Fibroblast of skin of scalp (primary cell): ENCODE results near the gene ID2. TPM values are rescaled to one million over a fixed set of nuclear protein-coding genes. Genes with fewer than 3 reads are reported as not detected.
A peak's percentile ranks its signal among the peaks of the same experiment; 100 is the strongest.

ENCODE experiments used
- DNase-seq: peaks from one replicate; pipeline ENCODE4 v3.0.0-alpha.2; 2013
- polyA plus RNA-seq, 2 experiments: library from polyadenylated mRNA; unstranded; fragments of 120-200 nt; gene quantifications; one replicate each; pipeline ENCODE4 v1.2.1, GENCODE V29; 2013; ENCODE audit not compliant: insufficient read length in 2 of 2

The ID2 gene
- 162 TPM for polyA plus RNA-seq (2013, experiment 1 of 2; ENCODE audit: insufficient read length)
- polyA plus RNA-seq (2013, experiment 2 of 2; ENCODE audit: insufficient read length): 165 TPM

- DNase-seq: peak; percentile 100
Measured at GRCh38 chr2:8681786-8682692, at the start of gene ID2. Gene ID2, plus strand, starts transcription at chr2:8682056. Its CDS starts 110 bp downstream, at chr2:8682166.

DNA sequence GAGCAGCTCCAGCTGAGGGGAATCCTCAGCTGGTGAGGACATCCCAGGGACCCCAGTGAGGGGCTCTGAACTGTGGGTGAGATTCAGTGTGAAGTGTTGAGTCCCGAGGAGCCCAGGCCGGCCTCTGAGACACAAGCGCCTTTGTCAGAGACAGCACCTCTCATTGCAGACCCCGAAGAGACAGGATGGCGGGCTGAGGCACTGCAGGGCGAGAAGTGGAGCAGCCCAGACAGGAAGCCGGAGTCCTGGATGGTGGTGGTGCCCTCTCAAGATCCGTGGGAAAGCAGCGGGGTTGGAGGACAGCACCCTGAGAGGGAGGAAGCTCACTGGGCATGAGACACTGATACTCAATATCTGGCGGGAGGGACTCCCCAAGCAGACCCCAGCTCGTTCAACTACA is 49.1 kb upstream of the ID2 start:
- no peak for DNase-seq

DNA sequence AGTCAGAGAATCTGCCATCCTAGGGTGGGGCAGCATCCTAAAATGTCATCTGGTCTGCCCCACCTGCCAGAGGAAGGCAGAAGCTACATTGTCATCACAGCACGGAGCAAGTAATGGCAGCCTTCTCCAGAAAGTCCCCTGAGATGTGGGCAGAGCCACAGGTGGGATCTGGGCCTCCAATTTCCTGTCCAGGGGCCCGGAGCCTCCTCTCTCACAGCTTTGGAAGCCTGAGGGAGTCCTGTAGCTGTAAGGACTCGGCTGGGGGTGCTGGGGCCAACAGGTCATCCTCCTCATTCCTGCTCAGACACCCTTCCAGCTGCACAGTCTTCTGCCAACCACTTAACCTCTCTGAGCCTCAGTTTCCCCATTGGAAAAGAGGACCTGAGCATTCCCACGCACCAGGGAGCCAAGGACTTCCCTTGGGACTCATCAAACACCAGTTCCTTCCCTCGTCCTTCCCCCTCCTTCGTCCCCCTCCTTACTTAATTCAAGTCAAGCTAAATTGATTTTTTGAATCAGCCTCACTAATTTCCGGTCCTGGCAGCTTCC is 48.6 kb upstream of the ID2 start:
- no peak for DNase-seq

GRCh38 chr2:8633735-8634313 is 48.0 kb upstream of the ID2 start:
- DNase-seq: peak; percentile 96

DNA sequence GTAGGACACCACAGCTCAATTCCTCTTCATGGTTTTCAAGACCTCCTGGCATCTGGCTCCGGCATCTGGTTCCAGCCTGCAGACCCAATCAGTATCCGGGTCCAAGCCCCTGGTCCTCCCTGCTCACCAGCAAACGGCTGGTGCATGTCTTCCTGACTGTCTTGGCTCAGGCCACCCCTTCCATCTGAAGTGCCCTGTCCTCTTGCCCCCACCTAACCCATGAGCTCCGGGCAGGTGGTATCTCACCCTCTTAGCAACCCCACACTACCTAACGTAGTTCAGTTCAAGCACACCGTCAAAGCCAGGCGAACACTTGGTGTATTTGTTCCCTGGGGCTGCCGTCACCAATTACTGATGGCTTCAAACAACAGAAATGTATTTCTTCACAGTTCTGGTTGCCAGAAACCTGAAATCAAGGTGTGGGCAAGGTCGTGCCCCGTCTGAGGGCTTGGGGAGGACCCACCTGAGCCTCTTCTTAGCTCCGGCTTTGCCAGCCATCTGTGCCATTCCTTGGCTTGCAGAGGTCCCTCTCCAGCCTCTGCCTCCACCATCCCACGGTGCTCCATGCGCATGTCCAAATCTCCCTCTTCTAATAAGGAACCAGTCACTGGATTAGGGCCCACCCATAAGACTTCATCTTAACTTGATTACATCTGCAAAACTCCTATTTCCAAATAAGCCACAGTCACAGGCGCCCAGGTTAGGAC is 47.2 kb upstream of the ID2 start:
- no peak for DNase-seq

GRCh38 chr2:8636041-8636491 is 45.8 kb upstream of the ID2 start:
- peak; percentile 48 for DNase-seq

DNA sequence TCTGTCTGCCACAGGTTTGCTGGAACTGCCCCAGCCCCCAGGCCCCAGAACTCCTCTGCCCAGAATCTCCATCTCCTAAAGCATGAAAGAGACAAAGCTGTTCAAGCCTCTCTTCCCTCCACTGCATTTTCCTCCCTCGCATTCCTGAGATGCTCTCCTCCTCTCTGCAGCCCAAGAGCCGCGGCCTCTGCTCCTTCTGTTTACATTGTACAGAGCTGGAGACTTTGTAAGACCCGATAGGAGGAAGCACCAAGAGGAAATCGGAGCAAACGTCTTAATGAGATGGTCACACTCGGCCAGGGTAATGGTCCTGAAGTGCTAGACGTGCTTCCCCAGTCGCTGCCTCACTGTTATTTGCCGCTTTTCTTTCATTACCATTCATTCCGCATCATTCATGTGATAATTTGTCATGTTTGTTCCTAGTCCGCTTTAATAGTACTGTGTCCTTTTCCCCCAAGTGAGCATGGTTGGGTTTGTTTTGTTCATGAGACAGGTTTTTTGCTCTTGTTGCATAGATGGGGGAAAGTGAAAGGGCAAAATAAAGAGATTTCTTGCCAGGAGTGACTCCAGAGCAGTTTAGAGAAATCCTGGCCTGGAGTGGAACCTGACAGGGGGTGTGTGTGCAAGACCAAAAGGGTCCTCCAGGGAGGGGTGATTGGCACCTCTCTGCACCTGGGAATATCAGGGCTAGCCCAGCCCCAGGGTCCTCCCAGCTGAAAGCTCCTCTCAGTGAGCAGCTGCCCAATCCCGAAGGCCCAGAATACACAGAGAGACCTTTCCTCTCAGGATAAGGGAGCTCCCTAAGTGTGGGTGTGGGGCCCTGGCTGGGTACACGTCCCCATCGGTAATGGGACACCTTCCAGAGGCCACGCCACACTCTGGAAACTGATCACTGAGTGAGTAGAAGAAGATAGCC is 44.9 kb upstream of the ID2 start:
- peak; percentile 72 for DNase-seq

GRCh38 chr2:8638327-8638726 is 43.5 kb upstream of the ID2 start:
- no peak for DNase-seq

DNA sequence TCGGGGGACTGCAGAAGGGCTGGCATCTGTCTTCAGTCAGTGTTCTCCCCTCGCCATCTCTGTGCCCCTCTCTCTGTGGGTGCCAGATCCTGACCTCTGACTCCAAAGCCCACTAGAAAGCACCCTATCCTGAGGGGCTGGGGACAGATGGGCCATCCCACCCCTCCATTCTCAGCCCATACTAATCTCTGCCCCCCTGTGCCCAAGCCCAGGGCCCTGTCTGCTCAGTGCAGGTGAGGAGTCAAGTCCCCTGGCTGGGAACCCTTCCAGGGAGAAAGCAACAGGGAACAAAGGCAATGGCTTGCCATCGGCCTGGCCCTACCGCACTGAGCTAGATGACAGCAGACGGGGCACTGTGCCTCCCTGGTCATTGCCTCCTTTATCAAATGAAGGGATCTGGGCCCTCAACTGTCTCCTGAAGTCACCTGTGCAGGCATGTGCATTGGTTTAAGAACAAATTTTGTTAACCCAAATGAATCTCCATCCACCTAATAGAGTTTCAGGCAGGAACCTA is 42.7 kb upstream of the ID2 start:
- no peak for DNase-seq

DNA sequence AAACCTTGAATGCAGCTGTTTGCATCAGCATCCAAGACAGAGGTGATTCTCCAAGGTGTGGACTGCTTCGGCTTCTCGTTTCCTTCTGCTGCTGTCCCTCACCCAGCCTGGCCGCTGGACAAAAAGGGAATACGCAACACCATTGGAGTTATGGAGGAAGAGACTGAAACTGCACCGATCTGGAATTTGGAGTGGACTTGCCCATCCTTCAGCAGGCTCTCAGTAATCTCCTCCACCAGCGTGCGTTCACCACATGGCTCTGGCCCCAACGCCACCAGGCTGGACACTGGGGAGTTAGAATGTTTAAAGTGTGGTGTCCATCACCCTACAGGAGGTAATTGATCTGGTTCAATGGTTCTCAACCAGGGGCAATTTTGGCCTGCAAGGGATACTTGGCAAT is 41.4 kb upstream of the ID2 start:
- DNase-seq: no peak

- DNase-seq: peak; percentile 66
Measured at GRCh38 chr2:8641301-8641965, 40.4 kb upstream of the ID2 start.

DNA sequence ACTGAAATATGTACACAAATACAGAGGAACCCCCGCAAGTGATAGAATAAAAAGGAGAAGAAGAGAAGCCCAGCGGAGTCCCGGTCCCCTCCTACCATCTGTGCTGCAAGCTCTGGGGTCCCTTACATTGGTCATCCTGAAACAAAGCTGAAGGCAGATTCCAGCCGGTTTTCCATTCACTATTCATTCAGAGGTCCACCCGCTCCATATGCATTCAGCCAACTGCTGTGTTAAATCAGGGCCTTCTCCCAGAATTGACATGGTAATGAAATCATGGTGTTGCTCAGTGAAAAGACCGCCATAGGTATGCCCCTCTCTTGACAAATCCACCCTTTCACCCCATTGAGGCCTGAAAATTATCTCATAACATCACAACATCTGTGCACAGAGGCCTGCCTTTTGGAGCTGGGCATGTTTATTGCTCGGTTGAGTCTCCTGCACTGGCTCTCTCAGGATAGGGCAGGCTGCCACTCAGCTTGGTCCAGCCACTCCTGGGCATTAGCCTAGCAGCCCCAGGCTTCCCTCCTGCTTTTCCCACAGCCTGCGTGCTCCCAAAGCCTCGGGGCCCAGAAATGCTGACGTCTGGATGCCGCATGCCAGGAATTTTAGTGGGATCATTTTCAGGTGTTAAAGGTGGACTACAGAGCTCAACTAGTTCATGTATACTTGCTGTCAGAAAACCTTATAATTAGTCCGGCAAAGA is 39.3 kb upstream of the ID2 start:
- no peak for DNase-seq

- no peak for DNase-seq
Measured at GRCh38 chr2:8643250-8643995, 38.4 kb upstream of the ID2 start.

GRCh38 chr2:8643996-8644356 is 37.9 kb upstream of the ID2 start:
- no peak for DNase-seq

DNA sequence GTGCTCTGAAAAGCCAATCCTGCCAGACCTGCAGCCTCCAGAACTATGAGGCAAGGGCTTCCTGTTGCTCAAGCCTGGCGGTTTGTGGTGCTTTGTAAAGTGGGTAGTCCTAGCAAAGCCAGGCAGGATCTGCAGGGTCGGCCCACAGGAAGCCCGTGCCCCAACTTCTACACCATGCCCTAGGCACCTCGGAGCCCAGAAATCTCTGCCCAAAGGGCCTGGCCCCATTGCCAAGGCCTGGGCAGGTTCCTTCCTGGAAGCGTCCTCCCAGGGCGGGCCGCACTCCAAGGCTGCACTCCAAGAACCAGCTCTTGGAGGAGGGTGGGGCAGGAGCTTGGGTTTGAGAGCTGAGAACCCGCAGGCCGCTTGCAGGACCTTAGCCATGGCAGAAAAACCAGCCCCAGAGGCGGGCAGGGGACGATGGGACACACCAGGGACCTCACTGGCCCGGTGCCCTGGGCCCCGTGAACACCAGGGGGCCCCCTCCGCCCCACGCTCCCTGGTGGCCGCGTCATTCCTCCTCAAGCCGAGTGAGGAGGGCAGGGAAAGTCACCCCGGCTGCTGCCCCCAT is 37.2 kb upstream of the ID2 start:
- no peak for DNase-seq

- no peak for DNase-seq
Measured at GRCh38 chr2:8645176-8645831, 36.6 kb upstream of the ID2 start.

DNA sequence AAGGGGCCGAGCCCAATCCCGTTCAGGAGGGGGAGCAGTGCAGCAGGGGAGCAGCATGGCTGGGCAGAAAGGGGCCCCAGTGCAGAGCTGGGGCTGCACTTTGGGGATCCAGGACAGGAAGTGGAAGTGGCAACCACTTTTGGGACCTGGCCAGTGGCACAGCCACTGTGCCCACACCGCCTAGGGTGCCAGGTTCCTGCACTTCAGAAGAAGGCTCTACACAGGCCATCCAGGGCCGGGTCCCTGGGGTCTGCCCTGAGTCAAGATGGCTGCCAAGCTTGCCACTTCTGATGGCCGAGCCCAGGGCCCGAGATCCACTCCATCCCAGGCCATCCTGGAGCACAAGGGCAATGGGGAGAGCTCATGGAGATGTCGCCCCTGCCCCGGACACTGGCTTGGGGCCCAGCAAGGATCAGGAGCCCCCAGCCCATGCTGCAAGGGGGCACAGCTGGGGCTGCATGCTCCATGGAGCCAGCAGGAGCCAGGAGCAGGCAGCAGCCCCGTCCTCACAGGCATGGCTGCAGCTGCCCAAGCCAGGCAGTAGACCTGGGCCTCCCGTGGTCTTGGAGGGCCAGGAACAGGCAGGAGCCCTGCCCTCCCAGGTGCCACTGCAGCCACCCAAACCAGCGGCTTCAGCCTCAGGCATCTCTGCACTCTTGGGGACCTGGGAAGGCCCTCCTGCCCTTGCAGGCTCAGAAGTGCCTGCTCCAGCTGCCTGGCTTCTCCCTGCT is 35.0 kb upstream of the ID2 start:
- no peak for DNase-seq

- no peak for DNase-seq
Measured at GRCh38 chr2:8647462-8647857, 34.4 kb upstream of the ID2 start.
